ENCODE results near the gene ST3GAL6. TPM values are rescaled to one million over a fixed set of nuclear protein-coding genes. Genes with fewer than 3 reads are reported as not detected.

ST3GAL6 gene
- total and polyA plus RNA-seq, 2 of the 13 experiments (the other 11 are each of a cell fraction or from before 2014, with no cell fraction given), result 17.5 to 23.2 TPM

- TF ChIP-seq KDM4B (CRISPR knock-in tag; IDR thresholded peaks at IDR 0.05), result no peak
- TF ChIP-seq ZNF20 (CRISPR knock-in tag; IDR thresholded peaks at IDR 0.05), result no peak
- no peak for TF ChIP-seq ZNF354B (CRISPR knock-in tag; IDR thresholded peaks at IDR 0.05)
- TF ChIP-seq, protein P1, sequence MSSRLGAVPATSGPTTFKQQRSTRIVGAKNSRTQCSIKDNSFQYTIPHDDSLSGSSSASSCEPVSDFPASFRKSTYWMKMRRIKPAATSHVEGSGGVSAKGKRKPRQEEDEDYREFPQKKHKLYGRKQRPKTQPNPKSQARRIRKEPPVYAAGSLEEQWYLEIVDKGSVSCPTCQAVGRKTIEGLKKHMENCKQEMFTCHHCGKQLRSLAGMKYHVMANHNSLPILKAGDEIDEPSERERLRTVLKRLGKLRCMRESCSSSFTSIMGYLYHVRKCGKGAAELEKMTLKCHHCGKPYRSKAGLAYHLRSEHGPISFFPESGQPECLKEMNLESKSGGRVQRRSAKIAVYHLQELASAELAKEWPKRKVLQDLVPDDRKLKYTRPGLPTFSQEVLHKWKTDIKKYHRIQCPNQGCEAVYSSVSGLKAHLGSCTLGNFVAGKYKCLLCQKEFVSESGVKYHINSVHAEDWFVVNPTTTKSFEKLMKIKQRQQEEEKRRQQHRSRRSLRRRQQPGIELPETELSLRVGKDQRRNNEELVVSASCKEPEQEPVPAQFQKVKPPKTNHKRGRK (CRISPR knock-in tag; IDR thresholded peaks at IDR 0.05), result no peak
- TF ChIP-seq ZNF720 (CRISPR knock-in tag; IDR thresholded peaks at IDR 0.05), result no peak
- no peak for TF ChIP-seq CBFB (CRISPR knock-in tag; IDR thresholded peaks at IDR 0.05)
- TF ChIP-seq MATR3 (CRISPR knock-in tag; IDR thresholded peaks at IDR 0.05), result no peak
- TF ChIP-seq PHB2 (IDR thresholded peaks at IDR 0.05; ENCODE audit: partially characterized antibody), result no peak
- no peak for TF ChIP-seq ZNF790 (CRISPR knock-in tag; IDR thresholded peaks at IDR 0.05; ENCODE audit: borderline replicate concordance)
- TF ChIP-seq JDP2 (CRISPR knock-in tag; IDR thresholded peaks at IDR 0.05; ENCODE audit: borderline replicate concordance), result no peak
- TF ChIP-seq KAT8 (CRISPR knock-in tag; IDR thresholded peaks at IDR 0.05), result peak; percentile 33; the same call in 1 of the 2 replicates
- no peak for TF ChIP-seq NFIB (CRISPR knock-in tag; IDR thresholded peaks at IDR 0.05; ENCODE audit: borderline replicate concordance)
- TF ChIP-seq CEBPB (IDR thresholded peaks at IDR 0.05; ENCODE audit: borderline replicate concordance, low read depth, low read length), result no peak
- TF ChIP-seq NR1H2 (CRISPR knock-in tag; IDR thresholded peaks at IDR 0.05; ENCODE audit: borderline replicate concordance, low read depth), result no peak
- TF ChIP-seq ZSCAN29 (CRISPR knock-in tag; conservative IDR thresholded peaks at IDR 0.05), result no peak
- TF ChIP-seq ZNF335 (CRISPR knock-in tag; IDR thresholded peaks at IDR 0.05), result no peak
- no peak for TF ChIP-seq ZNF737 (CRISPR knock-in tag; IDR thresholded peaks at IDR 0.05; ENCODE audit: borderline replicate concordance)
- TF ChIP-seq ZNF44 (CRISPR knock-in tag; IDR thresholded peaks at IDR 0.05), result no peak
- TF ChIP-seq ELF4 (CRISPR knock-in tag; IDR thresholded peaks at IDR 0.05; ENCODE audit: borderline replicate concordance), result no peak
- no peak for TF ChIP-seq ZNF101 (CRISPR knock-in tag; IDR thresholded peaks at IDR 0.05; ENCODE audit: borderline replicate concordance, low read depth)
- TF ChIP-seq, protein P2, sequence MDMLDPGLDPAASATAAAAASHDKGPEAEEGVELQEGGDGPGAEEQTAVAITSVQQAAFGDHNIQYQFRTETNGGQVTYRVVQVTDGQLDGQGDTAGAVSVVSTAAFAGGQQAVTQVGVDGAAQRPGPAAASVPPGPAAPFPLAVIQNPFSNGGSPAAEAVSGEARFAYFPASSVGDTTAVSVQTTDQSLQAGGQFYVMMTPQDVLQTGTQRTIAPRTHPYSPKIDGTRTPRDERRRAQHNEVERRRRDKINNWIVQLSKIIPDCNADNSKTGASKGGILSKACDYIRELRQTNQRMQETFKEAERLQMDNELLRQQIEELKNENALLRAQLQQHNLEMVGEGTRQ (IDR thresholded peaks at IDR 0.05; ENCODE audit: low read depth, low read length), result peak; percentile 52; the same call in 1 of the 2 replicates
- TF ChIP-seq, protein P2 (CRISPR knock-in tag; IDR thresholded peaks at IDR 0.05; ENCODE audit: borderline replicate concordance), result peak; percentile 59; the same call in 1 of the 2 replicates
- TF ChIP-seq HBP1 (CRISPR knock-in tag; IDR thresholded peaks at IDR 0.05; ENCODE audit: low read depth), result no peak
- TF ChIP-seq CTCF (CRISPR knock-in tag; IDR thresholded peaks at IDR 0.05), result no peak
- no peak for TF ChIP-seq ZNF781 (CRISPR knock-in tag; IDR thresholded peaks at IDR 0.05; ENCODE audit: borderline replicate concordance, not compliant biosample characterization)
- no peak for TF ChIP-seq PRPF4 (IDR thresholded peaks at IDR 0.05; ENCODE audit: low read depth, low read length, poor library complexity, severe bottlenecking)
Observed at GRCh38 chr3:98777286-98777685, 14.1 kb downstream of the ST3GAL6 start (continued).
